NCI-H69 (cell line): Measurements from ENCODE around the gene TMEM134.

Source experiments
- DNase-seq: peaks from one replicate; lab custom pipeline; 2025; lab: John Stamatoyannopoulos, UW

The TMEM134 gene

DNA sequence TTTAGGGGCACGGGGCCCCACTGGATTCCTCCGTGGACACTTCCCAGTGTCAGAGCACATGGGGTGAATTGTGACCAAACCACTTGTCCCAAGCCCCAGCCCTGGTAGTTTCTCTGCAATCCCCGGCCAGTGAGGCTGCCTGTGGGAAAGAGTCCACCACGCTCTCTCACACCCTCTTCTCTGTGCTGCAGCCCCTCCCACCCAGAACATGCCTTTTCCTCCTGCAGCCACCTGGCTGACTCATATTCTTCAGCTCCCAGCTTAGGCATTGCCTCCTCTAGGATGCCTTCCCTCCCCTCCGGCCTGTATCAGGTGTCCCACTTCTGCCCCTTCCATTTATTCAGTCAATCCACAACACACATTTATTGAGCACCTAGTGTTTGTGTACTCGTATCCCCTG, 46.2 kb downstream of the TMEM134 start:
- DNase-seq: peak; percentile 20

DNA sequence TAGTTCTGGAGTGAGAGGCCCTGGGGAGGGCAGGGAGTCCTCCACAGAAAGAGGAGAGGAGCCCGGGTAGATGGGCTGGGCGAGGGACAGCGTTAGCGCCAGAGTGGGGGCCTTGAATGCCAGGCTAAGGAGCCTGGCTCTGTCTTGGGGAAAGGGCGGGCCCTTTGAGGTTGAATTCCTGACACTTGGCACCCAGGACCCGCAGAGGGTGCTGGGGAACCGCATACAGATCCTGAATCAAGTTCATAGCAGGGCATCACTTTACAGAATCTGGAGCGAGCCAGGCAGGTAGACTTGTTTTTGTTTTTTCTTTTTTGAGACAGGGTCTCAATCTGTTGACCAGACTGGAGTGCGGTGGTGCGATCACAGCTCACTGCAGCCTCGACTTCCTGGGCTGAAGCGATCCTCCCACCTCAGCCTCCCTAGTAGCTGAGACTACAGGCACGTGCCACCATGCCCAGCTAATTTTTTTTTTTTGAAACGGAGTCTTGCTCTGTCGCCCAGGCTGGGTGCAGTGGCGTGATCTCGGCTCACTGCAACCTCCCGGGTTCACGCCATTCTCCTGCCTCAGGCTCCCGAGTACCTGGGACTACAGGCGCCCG, 47.5 kb downstream of the TMEM134 start:
- DNase-seq: no peak

DNA sequence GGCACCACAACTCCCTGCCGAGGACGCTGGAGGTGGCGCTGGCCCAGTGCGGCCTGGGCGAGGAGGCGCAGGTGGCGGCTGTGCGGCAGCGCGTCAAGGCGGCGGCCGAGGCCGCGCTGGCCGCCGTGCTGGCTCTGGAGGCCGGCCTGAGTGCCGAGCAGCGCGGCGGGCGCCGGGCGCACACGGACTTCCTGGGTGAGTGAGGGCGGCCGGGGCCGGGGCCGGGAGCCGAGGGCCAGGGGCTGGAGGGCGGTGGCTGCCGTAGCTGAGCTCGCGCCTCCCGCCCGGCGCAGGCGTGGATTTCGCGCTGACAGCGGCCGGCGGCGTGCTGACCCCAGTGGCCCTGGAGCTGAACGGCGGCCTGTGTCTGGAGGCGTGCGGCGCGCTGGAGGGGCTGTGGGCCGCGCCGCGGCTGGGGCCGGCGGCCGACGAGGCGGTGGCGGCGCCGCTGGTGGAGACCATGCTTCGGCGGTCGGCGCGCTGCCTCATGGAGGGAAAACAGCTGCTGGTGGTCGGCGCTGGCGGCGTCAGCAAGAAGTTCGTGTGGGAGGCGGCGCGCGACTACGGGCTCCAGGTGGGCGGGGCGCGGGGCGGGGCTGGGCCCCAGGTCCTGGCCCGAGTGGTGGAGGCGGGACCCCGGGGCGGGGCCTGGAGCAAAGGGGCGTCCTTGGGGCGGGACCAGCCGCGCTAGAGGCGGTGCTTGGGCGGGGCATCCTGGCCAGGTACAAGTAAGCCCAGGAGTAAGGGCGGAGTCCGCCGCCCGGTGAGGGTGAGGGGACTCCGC, 48.2 kb downstream of the TMEM134 start:
- DNase-seq: peak; percentile 98

DNA sequence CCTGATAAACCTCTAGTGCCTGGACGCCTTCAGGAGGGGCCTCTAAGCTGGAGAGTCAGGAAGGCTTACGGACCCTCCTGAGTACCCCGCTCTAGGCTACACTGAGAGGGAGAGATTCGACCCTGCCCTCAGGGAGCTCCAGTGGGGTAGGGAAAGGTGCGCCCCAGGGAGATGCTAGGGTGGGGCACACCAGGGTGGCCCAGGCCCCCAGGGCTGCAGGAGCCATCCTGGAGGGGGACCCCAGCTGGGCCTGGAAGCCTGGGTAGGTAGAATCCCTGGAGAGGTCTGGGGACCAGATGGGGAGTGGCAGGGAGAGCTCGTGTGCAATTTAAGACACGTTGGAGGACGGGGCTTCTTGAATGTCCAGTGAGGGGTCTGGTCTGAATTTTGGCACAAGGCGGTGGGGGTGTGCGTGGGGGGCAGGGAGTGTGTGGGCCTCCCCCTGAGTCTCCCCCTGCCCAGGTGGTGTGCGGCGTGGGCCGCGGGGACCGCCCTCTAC, 48.9 kb downstream of the TMEM134 start:
- peak; percentile 49 for DNase-seq

DNA sequence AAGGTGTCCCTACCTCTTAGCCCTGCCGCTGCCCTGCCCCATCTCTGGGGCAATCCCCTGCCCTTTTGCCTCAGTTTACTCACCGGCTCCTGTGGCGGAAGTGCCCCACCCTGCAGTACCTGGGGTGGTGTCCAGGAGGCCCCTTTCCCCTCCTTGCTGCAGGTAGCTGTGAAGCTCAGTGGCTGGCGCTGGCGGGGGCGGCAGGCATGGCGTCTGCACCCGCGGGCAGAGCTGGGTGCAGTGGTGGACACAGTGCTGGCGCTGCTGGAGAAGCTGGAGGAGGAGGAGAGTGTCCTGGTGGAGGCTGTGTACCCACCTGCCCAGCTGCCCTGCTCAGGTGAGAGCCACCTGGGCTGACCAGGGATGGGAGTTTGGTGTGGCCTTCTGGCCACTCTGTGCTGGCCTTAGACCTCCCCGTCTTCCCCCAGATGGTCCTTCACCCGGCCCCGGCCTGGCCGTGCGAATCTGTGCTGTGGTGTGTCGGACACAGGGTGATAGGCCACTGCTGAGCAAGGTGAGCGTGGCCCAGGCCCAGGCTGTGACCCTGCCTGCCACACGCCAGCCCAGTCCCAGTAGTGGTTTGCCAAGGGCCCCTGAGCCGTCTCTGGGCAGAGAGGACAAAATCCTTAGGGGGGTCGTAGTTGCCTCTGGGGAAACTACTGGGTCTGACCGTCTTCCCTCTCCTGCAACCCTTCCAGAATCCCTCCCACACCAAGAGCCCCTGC, 49.6 kb downstream of the TMEM134 start:
- DNase-seq: no peak

DNA sequence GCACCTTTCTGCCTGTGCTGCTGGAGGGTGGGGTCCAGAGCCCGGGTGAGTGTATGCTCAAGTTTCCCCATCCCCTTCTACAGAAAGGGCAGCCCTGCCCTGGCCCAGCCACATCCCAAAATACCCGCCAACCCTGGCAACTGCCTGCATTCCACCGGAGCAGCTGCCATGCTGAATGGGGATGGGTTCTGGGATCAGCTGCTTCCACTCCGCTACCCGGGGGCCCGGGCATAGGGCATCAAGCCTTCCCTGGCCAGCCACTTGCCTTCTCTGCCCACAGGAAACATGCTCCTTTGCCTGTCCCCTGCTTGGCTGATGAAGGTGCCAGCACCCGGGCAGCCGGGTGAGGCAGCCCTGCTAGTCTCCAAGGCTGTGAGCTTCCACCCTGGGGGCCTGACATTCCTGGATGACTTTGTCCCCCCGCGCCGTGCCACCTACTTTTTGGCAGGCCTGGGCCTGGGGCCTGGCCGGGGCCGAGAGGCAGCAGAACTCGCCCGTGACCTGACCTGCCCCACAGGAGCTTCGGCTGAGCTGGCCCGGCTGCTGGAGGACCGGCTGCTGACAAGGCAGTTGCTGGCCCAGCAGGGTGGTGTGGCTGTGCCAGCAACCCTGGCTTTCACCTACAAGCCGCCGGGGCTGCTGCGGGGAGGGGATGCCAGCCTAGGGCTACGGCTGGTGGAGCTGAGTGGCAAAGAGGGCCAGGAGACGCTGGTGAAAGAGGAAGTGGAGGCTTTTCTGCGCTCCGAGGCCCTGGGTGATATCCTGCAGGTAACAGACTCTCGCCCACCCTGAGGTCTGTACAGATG, 50.4 kb downstream of the TMEM134 start:
- DNase-seq: peak; percentile 85

DNA sequence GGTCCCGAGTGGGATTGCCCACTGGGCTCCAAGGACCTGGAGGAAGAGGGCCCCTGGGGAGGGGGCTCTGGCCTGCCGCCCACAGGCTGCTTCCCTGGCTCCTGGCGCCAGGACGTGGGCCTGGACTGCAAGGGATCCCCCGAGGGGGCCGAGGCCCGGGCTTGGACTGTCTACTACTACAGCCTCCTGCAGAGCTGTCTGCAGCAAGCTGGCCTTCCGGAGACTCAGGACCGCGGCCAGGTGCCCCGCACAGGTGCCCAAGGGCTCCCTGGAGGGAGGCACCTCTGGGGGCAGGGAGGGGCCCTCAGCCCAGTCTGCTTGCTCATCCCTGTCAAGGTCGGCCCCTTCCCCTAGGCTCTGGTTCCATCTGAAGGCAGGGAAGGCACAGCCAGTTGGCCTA, 51.6 kb downstream of the TMEM134 start:
- DNase-seq: peak; percentile 66

DNA sequence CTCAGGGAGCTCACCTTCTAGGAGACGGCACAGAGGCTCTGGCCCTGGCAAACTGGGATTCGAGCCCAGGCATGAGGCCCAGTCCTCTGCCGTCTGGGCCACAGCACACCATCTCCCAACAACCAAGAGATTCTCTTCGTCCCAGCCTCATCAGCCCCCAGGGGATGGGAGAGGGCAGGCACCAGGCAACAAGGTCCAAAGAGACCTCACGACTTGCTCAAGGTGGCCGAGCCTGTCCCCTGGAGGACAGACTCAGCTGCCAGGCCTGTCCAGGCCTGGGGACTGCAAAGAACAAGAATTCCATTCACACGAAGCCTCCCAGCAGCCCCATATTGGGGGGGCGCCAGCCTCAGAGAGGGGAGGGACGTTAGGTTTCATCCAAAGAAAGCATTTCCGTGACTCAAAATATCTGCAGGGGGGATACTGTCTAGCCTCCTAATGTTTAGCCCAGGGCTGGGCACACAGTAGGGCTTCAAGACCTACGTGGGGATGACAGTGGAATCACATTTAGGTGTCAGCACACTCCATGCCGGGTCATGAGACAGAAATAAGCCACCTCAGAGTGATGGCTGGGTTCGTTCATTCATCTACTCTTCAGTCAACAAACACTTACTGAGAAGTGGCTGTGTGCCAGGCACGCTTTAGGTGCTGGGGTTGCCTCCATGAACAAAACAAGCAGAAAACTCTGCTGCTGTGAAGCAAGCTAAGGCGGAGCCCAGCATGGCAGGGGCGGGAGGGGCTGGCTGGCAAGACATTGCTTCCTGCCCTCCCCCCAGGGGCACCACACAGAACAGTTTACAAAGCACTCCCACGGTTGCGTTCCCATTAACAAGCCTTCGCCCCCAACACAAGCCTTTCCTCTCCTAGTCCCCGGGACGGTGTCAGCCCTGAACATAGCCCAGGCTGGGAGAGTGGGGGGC, 52.4 kb downstream of the TMEM134 start:
- peak; percentile 98 for DNase-seq

DNA sequence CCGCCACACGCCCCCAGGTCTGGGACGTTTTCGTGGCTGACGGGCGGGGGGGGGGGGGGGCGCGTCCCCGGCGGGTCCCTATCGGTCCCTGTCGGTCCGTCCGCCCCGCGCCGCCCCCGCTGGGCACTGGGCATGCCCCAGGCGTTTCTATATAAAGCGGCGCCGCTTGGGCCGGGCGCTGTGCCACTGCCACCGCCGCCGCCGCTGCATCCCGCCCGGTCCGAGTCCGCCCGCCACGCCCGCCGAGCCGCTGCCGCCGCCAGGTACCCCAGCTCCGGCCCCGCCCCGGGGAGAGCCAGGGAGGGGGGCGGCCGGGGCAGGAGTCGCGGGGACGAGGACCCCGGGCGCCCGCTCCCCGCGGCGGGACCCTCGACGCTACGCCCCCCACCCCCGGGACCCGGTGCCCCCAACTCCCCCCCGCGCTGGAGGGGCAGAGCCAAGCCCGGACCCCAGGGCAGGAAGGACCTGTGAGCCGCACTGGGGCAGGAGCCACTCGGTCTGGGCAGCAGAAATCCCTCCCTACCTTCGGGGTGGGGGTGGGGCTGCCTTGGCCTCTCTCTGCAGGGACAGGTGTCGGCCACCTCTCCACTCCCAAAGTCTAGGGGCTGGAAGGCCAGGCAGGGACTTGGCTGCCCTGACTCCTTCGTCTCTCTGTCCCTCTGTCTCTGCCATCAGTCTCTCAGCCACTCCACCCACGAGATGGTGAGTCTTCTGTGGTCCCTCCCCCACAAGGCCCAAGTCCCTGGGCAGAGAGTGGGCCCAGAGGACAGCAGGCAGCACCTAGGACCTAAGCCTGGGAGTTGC, 53.3 kb downstream of the TMEM134 start, which contains the start of gene CARNS1:
TSS of gene CARNS1 (plus strand) at position 178 of the 804 bp plus-strand sequence. CDS start at position 700, 522 bp downstream.
- peak; percentile 57 for DNase-seq

DNA sequence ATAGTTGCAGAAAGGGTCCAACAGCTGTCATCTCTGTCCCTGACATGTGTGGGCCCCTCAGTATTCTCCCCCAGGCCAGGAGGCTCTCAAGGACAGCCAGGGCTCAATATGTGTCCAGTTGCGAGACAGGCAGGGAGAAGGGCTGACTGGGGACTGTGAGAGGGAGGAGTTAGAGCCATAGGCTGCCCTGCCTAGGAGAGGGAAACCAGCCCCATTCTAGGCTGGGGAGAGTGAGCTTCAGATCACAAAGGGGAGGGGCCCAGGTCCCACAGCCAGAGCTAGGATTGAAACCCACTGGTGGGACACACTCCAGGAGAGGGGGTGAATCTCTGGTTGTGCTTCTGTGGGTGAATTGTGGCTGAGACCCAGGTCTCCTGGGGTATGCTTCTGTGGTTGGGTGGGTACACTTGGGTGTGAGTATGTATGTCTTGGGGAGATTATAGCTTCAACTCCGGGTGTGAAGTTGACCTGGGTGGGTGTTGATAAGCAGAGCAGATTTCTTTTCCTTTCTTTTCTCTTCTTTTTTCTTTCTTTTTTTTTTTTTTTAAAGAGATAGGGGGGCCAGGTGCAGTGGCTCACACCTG, 55.7 kb downstream of the TMEM134 start:
- DNase-seq: no peak

DNA sequence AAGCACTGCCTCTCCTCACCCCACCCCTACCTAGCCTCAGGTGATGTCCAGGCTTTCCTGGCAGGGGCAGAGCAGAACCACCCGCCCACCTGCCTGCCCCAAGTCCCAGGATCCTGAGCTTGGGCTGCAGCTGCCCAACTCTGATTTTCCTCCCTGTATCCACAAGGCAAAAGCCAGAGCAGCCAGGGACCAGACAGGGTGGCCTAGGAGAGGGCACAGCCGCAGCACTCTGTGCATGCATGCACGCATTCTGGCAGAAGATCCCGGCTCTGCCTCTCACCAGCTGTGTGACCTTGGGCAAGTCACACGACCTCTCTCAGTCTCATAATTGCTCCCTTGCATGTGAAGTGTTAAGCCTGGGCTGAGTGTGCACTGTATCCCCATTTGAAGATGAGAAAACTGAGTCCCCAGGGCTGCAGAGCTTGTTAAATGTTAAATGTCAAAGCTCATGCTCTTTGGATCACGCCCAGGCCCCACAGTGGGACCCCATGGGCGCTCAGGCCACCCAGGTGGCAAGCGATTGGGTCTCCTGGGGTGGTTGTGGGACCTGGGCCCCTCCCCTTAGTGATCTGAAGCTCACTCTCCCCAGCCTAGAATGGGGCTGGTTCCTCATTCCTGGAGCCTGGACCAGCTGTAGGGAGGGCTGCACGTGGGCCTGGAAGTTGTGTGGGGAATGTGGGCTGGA, 56.4 kb downstream of the TMEM134 start:
- DNase-seq: no peak

DNA sequence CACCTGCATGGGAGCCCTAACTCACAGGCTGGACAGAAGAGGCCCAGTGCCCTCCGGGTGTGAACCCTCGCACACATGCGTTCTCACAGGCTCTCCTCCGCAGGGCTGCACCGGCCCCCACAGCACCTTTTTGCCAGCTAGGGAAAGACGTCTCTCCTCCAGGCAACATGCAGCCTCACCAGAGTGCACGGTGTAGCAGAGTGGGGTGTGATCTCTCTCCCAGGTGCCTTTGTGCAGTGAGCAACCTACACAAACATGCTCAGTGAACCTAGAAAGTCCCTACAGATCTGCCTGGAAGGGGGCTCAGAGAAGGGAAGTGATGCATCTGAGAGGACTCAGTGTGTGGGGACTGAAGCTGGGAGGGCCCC, 57.3 kb downstream of the TMEM134 start:
- peak; percentile 51 for DNase-seq
